Measurements from ENCODE around the gene VAV2.

Gene VAV2

DNA sequence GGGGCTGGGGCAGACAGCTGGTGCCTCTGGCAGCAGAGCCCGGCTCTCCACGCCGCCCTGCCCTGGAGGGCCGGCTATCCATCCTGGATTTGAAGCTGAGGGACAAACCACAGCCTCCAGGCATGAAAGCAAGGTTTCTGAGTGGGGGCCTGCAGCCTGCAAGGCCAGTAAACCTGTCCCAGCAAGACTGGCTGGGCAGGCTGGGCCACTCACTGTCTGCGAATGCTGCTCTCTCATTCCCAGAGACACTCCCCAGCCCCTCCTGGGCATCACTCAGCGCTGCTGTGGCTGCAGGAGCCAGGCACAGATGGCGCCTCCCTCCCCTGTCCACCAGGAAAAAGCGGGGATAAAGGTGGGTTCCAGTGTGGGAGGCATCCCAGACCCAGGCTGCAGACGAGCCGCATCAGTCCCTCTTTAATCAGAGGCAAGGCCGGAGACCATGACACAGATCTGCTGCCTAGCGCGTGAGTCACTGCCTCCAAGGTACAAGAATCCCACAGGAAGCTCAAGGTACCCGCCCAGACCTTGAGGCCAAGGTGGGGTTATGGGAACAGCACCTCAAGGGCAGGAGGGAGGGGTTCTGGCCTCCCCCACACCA, 118.0 kb downstream of the VAV2 start:
- DNase-seq (ENCODE audit: low read depth): no peak
- TF ChIP-seq, protein P1, sequence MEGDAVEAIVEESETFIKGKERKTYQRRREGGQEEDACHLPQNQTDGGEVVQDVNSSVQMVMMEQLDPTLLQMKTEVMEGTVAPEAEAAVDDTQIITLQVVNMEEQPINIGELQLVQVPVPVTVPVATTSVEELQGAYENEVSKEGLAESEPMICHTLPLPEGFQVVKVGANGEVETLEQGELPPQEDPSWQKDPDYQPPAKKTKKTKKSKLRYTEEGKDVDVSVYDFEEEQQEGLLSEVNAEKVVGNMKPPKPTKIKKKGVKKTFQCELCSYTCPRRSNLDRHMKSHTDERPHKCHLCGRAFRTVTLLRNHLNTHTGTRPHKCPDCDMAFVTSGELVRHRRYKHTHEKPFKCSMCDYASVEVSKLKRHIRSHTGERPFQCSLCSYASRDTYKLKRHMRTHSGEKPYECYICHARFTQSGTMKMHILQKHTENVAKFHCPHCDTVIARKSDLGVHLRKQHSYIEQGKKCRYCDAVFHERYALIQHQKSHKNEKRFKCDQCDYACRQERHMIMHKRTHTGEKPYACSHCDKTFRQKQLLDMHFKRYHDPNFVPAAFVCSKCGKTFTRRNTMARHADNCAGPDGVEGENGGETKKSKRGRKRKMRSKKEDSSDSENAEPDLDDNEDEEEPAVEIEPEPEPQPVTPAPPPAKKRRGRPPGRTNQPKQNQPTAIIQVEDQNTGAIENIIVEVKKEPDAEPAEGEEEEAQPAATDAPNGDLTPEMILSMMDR (IDR thresholded peaks at IDR 0.05; ENCODE audit: low read depth, low read length, missing control alignments): no peak
- no peak overlapping the region for H3K4me3 ChIP-seq (ENCODE audit: low read depth, low read length)

DNA sequence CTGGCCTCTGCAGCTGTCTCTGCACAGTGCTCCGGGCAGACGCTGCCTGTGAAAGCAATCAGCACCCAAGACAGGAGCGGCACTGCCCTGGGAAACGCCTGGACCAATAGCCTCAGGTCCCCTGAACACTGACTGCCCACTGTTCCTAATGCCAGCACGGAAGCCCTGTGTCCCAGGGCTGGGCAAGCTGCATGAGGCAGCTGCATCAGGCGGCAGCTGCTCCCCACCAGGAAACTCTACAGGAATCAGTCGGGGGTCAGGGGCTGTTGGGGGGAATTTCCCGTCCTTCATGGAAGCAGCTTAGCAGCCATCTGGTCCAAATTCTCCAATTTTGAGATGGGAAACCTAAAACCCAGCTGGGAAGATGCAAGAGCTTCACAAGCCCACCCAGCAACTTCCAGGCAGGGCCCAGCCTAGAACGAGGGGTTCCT, 118.6 kb downstream of the VAV2 start:
- TF ChIP-seq, protein P1 (IDR thresholded peaks at IDR 0.05; ENCODE audit: low read depth, low read length, missing control alignments): no peak
- no peak overlapping the region for H3K4me3 ChIP-seq (ENCODE audit: low read depth, low read length)
- DNase-seq (ENCODE audit: low read depth): no peak

DNA sequence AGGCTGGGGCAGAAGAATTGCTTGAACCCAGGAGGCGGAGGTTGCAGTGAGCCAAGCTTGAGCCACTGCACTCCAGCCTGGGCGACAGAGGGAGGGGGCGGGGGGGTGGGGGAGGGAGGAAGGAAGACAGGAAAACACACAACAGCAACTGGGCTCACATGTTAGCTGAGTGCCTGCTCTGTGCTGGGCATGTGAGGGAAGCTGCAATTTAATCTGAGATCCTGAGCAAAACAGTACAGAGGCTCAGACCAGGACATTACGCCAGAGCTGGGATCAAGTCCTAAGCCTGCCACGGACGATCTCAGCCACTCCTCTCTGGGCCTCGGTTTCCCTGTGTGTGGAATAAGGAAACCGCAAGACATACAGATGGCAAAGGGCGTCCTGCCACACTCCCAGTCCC, 119.1 kb downstream of the VAV2 start:
- TF ChIP-seq, protein P1 (IDR thresholded peaks at IDR 0.05; ENCODE audit: low read depth, low read length, missing control alignments): no peak
- no peak overlapping the region for H3K4me3 ChIP-seq (ENCODE audit: low read depth, low read length)
- no peak for DNase-seq (ENCODE audit: low read depth)

DNA sequence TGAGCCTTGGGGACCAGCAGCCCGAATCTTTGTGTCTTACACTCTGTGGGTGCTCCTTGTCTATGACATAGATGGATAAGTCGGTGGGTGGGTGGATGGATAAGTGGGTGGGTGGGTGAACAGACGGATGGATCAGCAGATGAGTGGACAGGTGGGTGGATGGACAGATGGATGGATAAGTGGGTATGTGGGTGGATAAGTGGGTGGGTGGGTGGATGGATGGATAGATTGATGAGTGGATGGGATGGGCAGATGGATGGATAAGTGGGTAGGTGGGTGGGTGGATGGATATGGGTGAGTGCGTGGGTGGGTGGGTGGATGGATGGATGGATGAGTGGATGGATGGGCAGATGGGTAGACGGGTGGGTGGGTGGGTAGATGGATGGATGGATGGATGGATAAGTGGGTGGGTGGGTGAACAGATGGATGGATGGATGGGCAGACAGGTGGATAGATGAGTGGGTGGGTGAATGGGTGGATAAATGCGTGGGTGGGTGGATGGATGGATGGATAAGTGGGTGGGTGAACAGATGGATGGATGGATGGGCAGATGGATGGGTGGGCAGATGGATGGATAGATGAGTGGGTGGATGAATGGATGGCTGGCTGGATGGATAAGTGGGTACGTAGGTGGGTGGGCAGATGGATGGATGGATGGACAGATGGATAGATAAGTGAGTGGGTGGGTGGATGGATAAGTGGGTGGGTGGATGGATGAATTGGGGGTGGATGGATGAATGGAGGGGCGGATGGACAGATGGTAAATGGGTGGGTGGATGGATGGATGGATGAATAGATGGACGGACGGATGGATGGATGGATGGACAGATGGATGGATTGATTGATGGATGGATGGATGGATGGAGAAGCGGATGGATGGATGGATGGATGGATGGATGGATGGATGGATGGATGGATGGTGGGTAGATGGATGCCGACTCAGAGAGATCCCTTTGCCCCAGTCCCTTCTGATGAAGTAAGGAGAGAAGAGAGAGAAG, 121.2 kb downstream of the VAV2 start:
- TF ChIP-seq, protein P1 (IDR thresholded peaks at IDR 0.05; ENCODE audit: low read depth, low read length, missing control alignments): no peak
- DNase-seq (ENCODE audit: low read depth): no peak
- no peak overlapping the region for H3K4me3 ChIP-seq (ENCODE audit: low read depth, low read length)

DNA sequence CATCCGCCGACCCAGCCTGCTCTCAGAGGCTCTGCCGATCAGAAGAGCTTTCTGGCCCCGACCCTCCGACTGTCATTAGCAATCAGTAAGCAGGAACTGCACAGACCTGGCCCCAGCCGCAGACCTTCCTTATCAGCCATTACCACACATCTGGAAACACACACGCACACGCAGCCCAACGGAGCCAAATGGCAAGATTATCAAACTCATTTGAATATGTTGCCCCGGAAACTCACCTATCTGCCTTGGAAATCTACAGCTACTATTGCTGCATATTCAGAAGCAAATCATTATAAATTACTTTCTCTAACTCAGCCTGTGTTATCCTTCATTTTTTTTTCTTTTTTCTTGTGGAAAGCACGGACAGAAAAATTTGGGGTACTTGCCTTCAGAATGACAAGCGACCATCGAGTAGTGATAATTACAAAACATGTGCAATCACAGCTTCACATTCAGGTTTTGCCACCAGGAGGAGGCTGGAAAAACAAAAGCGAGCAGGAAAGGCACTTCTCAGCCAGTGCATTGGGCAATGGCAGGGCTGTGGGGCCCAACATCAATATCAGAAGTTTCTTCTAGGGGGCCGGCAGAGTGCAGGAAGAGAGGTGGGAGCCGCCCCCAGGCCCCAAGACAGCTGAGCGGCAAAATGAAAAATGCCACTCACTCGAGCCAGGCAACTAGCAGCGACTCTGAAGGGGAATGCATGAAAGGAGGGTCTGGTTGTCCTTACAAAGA, 122.3 kb downstream of the VAV2 start:
- no peak overlapping the region for H3K4me3 ChIP-seq (ENCODE audit: low read depth, low read length)
- no peak for DNase-seq (ENCODE audit: low read depth)
- TF ChIP-seq, protein P1 (IDR thresholded peaks at IDR 0.05; ENCODE audit: low read depth, low read length, missing control alignments): no peak

DNA sequence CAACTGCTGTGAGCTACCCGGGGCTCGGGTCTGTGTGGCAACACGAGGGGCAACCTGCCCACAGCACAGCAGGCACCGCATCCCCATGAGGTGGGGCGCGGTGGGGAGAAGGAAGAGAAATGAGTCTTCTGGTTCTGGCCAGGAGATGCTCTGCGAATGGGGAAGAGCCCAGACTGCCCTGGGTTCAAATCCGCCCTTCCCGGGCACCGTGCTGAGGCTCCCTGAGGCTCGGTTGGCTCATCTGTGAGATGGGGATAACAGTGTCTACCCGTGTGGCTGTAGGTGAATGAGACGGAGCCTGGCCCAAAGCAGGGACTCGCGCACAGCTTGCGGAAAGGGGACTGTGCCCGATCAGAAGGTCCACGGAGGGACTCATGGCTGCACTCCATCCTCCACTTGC, 123.9 kb downstream of the VAV2 start:
- H3K4me3 ChIP-seq (ENCODE audit: low read depth, low read length): no peak overlapping the region
- DNase-seq (ENCODE audit: low read depth): no peak
- TF ChIP-seq, protein P1 (IDR thresholded peaks at IDR 0.05; ENCODE audit: low read depth, low read length, missing control alignments): no peak
